Uterus (tissue), 4 donors: Measurements from ENCODE around the gene NUDT7. TPM values are rescaled to one million over a fixed set of nuclear protein-coding genes. Genes with fewer than 3 reads are reported as not detected.

Experiments used
- DNase-seq, 2 donors: peaks; one replicate each; pipeline ENCODE4 v3.0.0-alpha.2; 2019 to 2020
- H3K27ac ChIP-seq, 2 donors: fragments of 200-600 bp; sonication (generic); 1 replicate in 1 of 2; 2 replicates in 1 of 2; pipeline ENCODE4 v1.5.1; 2016 to 2018
- H3K27me3 ChIP-seq, 2 donors: fragments of 200-600 bp; sonication (generic); one replicate each; pipeline ENCODE4 v1.5.1; 2018 to 2019; ENCODE audit warnings: control low read depth in 1 of 2
- H3K36me3 ChIP-seq, 2 donors: fragments of 200-600 bp; sonication (generic); one replicate each; pipeline ENCODE4 v1.5.1; 2019; ENCODE audit warnings: control low read depth in 1 of 2
- H3K4me1 ChIP-seq, 2 donors: fragments of 200-600 bp; sonication (generic); one replicate each; pipeline ENCODE4 v1.5.1; 2018 to 2019; ENCODE audit warnings: control low read depth in 1 of 2
- H3K4me3 ChIP-seq, 2 donors: fragments of 200-600 bp; sonication (generic); 1 replicate in 1 of 2; 2 replicates in 1 of 2; pipeline ENCODE4 v1.5.1; 2018 to 2019; ENCODE audit warnings: mild to moderate bottlenecking in 1 of 2
- H3K9me3 ChIP-seq, 2 donors: fragments of 200-600 bp; sonication (generic); one replicate each; pipeline ENCODE4 v1.5.1; 2019; ENCODE audit warnings: control low read depth in 1 of 2
- POLR2A ChIP-seq, 2 donors: fragments of 450-650 bp; IDR thresholded peaks; one replicate each; pipeline ENCODE4 v1.6.1; 2016; ENCODE audit warnings: antibody characterized with exemption in 2 of 2, mild to moderate bottlenecking in 1 of 2, moderate library complexity in 1 of 2
- intact Hi-C: fragments of 100-400 bp; cut with DNase I; formaldehyde crosslinking; loops from one replicate; pipeline ENCODE4 v1.15.1; 2023; ENCODE audit warnings: low total_unique reads
- total RNA-seq, 4 donors: library from RNA; depleted of rRNA in 3 of 4; stranded (reverse); fragments of >200 nt in 3 of 4; gene quantifications; one replicate each; pipeline versions ENCODE4 v1.1.0 to v1.2.4, GENCODE V29; 2014 to 2023
- TF ChIP-seq, protein P1 (sequence below), 4 experiments: fragments of 200-600 bp in 2 of 4; fragments of 450-650 bp in 2 of 4; sonication (generic) in 2 of 4; IDR thresholded peaks; one replicate each; pipeline ENCODE4 v1.5.1; 2016 to 2019; ENCODE audit warnings: antibody characterized with exemption in 4 of 4, mild to moderate bottlenecking in 2 of 4, moderate library complexity in 1 of 4
- donor health status: DM: yes; HTN: yes; CAD: no.

NUDT7 gene
- total RNA-seq, 4 donors from 2014 or later = 3.3 to 11.2 (median 5.8) TPM

- DNase-seq = no peak
- no peak for TF ChIP-seq POLR2A (IDR thresholded peaks at IDR 0.05)
- TF ChIP-seq, protein P1, sequence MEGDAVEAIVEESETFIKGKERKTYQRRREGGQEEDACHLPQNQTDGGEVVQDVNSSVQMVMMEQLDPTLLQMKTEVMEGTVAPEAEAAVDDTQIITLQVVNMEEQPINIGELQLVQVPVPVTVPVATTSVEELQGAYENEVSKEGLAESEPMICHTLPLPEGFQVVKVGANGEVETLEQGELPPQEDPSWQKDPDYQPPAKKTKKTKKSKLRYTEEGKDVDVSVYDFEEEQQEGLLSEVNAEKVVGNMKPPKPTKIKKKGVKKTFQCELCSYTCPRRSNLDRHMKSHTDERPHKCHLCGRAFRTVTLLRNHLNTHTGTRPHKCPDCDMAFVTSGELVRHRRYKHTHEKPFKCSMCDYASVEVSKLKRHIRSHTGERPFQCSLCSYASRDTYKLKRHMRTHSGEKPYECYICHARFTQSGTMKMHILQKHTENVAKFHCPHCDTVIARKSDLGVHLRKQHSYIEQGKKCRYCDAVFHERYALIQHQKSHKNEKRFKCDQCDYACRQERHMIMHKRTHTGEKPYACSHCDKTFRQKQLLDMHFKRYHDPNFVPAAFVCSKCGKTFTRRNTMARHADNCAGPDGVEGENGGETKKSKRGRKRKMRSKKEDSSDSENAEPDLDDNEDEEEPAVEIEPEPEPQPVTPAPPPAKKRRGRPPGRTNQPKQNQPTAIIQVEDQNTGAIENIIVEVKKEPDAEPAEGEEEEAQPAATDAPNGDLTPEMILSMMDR (IDR thresholded peaks at IDR 0.05) = no peak
- Histone ChIP-seq H3K27ac (no peak overlapping the region), H3K36me3 (no peaks in the 10 kb centered on the region), H3K9me3 (no peaks in the 10 kb centered on the region), H3K4me3 (no peak overlapping the region), H3K27me3 (no peaks in the 10 kb centered on the region), H3K4me1 (no peaks in the 10 kb centered on the region)
- intact Hi-C loops = no loop called here
Observed at GRCh38 chr16:77732241-77732946, 10.1 kb downstream of the NUDT7 start.

- intact Hi-C loops = no loop called here
- H3K27ac ChIP-seq = no peak overlapping the region
Observed at GRCh38 chr16:77736879-77737278, 14.6 kb downstream of the NUDT7 start.

GRCh38 chr16:77738706-77739558 is 16.6 kb downstream of the NUDT7 start:
- intact Hi-C loops = no loop called here

More at GRCh38 chr16:77736879-77737278, 14.6 kb downstream of the NUDT7 start:
- H3K4me1 ChIP-seq = no peaks in the 10 kb centered on the region
- no peak for DNase-seq
- H3K27me3 ChIP-seq = no peaks in the 10 kb centered on the region
- H3K4me3 ChIP-seq = no peak overlapping the region
- no peaks in the 10 kb centered on the region for H3K9me3 ChIP-seq
- TF ChIP-seq, protein P1 (IDR thresholded peaks at IDR 0.05) = no peak
- no peak for TF ChIP-seq POLR2A (IDR thresholded peaks at IDR 0.05)
- H3K36me3 ChIP-seq = no peaks in the 10 kb centered on the region

DNA sequence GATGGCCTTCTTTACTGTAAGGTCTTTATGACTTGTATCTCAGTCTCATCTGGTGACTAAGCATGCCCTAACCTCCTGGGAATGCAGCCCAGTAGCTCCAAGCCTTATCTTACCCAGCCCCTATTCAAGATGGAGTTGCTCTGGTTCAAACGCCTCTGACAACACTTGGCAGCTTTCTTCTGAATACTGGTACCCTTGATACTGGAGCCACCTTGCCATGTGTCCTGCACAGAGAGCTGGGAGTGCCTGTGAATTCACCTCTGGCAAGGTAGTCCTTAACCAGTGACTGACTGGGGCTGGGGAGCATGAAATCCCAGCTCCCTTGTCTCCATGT is 17.2 kb downstream of the NUDT7 start:
- intact Hi-C loops = no loop called here
- Histone ChIP-seq H3K4me3 (no peak overlapping the region), H3K36me3 (no peaks in the 10 kb centered on the region), H3K4me1 (no peaks in the 10 kb centered on the region), H3K27ac (no peak overlapping the region), H3K27me3 (no peaks in the 10 kb centered on the region), H3K9me3 (no peaks in the 10 kb centered on the region)
- no peak for TF ChIP-seq POLR2A (IDR thresholded peaks at IDR 0.05)
- TF ChIP-seq, protein P1 (IDR thresholded peaks at IDR 0.05) = no peak
- DNase-seq = no peak

More at GRCh38 chr16:77738706-77739558, 16.6 kb downstream of the NUDT7 start:
- TF ChIP-seq, protein P1 (IDR thresholded peaks at IDR 0.05) = no peak
- no peak for TF ChIP-seq POLR2A (IDR thresholded peaks at IDR 0.05)
- Histone ChIP-seq H3K27me3 (no peaks in the 10 kb centered on the region), H3K4me3 (no peak overlapping the region), H3K9me3 (no peaks in the 10 kb centered on the region), H3K4me1 (no peaks in the 10 kb centered on the region), H3K27ac (no peak overlapping the region), H3K36me3 (no peaks in the 10 kb centered on the region)
- no peak for DNase-seq

DNA sequence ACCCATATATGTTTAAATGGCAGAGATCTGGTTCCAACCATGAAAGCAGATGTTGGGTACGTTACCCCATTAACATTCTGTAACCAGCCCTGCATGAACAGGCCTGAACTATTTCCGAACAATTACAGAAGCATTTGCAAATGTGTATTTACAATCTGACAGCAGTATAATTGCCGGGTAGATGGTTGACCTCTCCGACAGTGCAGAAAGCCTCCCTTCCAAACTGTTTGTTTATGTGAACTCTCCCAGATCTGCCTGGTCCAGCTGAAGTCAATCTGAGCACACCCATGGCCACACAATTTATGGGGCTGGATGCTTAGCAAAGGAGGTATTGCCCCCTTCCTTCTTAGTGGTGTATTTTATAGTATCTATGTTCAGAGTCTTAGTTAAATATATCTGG is 21.8 kb downstream of the NUDT7 start:
- intact Hi-C loops = no loop called here
- Histone ChIP-seq H3K36me3 (no peaks in the 10 kb centered on the region), H3K27ac (no peak overlapping the region), H3K9me3 (no peaks in the 10 kb centered on the region), H3K27me3 (no peaks in the 10 kb centered on the region), H3K4me3 (no peak overlapping the region), H3K4me1 (no peaks in the 10 kb centered on the region)
- TF ChIP-seq, protein P1 (IDR thresholded peaks at IDR 0.05) = no peak
- no peak for TF ChIP-seq POLR2A (IDR thresholded peaks at IDR 0.05)
- DNase-seq = no peak
